Left lobe of liver (tissue), 2 donors: Measurements from ENCODE around the gene CALCR. TPM values are rescaled to one million over a fixed set of nuclear protein-coding genes. Genes with fewer than 3 reads are reported as not detected.

ENCODE experiments used
- ATAC-seq: fragments of 200-7000 bp; cut with Tn5 transposase; one replicate; pipeline ENCODE4 v1.9.1; 2020; ENCODE audit warnings: mild to moderate bottlenecking, moderate library complexity
- DNase-seq: peaks from one replicate; pipeline ENCODE4 v3.0.0-alpha.2; 2020; ENCODE audit warnings: low spot score
- total RNA-seq: library from RNA; stranded (reverse); gene quantifications from one replicate; pipeline ENCODE4 v1.2.1, GENCODE V29; 2021
- donor health status: DM: no; HTN: no; CAD: no; lungs with moderate emphysema.
- donor health status: DM: no; HTN: yes; CAD: no.

Gene CALCR
- total RNA-seq, 1 donor from 2014 or later: not detected

DNA sequence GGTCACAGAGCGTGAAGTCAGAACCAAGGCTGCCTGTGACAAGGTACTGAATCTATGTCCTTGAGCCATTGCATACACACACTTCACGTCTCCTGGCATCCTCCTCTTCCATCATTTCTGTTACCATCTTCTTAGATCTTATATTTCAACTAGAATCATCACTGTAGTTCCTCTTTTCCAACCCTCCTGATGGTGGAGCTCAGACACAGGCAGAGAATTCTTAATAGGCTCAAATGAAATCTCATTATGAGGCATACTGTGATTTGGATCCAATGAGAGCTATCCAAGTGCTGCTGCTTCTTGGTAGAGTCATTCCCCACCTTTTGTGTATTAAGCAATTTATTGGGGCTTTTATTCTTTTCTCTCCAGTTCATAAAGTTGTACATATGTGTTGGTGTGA lies 113.2 kb downstream of the CALCR start:
- DNase-seq (no peak), ATAC-seq (peak; percentile 61)

DNA sequence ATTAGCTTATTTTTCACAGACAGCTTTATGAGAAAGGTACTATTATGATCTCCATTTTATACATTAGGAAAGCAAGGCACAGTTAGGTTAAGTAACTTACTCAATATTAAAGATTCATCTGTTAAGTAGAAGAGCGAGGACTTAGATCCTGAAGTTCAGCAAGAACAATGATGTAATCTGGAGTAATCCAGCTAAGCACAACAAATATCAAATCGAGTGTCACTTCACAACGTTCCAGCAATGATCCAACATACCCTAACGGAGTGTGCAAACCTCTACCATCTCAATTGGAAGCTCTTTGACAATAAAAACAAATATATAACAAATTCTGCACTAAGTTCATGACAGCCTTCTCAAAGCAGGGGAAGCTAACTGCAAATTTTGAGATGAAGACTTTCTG lies 121.3 kb downstream of the CALCR start:
- DNase-seq: no peak
- ATAC-seq: no peak

DNA sequence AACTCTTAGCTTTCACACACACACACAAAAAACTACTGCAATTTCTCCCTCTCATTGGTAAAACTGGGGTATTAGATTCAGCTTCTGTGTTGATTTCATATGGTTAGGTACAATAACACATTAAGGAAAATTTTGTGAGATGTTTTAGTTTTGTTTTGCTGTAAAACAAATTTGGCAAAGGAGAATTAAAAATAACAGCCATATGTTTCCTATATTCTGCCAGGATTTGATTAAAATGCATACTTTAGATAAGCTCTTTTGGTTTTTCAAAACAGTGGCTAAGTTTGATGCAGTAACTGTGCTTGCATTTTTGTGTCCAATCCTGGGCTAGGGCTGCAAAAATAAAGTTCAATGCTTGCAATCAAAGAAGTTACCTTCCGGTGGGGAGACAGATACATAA lies 126.3 kb downstream of the CALCR start:
- DNase-seq: no peak
- no peak for ATAC-seq

DNA sequence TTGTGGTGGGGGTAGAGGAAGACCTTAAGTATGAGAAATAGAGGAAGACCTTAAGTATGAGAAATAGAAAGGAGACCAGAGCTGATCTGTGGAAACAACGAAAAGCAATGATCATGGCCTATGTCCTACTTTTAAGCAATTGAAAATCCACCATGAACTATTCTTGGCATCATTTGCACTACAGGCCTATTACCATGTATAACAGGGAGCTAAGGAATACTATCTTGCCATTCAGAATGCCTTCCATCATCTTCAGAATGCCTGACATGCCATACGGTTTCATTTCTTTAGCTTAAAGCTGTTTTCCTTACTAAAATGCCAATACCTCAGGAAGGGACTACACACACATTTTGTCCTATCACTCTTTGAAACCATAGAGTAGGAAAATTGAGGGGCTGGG lies 127.0 kb downstream of the CALCR start:
- ATAC-seq: no peak
- DNase-seq: no peak

DNA sequence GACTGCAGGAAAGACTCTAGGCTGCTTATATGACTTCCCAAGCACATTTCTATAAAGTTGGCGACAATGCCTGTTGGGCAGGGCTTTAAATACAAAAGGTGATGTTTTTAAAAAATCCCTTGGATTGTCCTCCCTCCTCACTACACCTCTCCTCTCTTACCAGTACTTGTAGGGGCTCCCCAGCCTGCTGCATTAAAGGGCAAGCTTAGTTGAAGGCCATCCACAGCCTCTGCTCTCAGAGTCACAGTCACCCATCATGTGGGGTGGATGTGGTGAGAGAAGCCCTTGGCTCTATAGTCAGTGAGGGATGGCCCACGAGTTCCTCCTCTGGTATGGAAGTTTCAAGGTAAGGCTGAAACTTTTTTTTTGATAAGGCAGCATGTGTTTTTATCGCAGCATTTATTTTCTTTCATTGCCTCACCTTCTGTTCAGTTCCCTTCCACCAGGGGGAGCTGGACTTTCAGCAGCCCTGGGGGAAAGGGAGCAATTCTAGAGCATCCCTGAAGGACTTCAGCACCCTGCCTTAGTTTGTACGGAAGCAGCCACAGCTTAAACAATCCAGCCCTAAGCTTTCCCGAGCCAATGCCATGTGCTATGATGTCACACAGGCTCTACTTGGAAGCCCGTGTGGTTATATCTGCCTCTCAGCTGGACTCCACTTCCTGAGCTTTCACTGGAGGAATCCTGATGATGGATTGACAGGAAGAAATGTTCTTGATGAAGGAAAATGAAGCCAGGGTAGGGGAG lies 131.9 kb downstream of the CALCR start:
- ATAC-seq (peak; percentile 91), DNase-seq (no peak)

DNA sequence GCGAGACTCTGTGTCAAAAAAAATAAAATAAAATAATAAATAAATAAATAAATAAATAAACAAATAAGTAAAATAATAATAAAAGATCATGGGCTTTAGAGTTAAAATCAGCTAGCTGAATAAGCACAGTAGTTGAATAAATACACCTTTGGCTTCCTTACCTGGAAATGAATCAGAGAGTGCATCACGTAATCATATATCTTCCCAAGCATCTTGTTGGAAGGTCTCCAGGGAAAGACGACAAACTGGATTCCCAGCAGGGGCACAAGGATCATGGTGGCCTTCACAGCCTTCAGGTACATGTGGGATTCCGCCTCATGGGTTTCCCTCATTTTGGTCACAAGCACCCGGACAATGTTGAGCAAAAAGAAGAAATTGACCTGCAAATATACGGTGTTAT lies 138.7 kb downstream of the CALCR start:
- DNase-seq (no peak), ATAC-seq (no peak)

DNA sequence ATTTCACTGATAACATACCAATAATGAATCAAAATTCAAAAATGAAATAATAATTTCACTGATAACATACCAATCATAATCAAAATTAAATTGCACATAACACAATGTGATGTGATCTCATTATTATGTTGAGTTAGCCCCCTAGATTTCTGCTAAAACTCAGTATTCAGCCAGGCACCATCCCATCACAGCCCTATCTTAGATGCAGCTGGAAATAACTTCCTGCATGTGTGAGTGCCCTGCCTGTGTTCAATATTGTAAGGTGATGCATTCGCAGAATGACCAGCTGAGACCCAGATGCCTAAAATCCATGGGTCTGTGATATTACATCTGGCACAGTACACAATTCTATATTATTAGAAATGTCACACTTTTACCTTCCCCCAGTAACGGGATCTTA lies 142.4 kb downstream of the CALCR start:
- ATAC-seq (no peak), DNase-seq (no peak)

DNA sequence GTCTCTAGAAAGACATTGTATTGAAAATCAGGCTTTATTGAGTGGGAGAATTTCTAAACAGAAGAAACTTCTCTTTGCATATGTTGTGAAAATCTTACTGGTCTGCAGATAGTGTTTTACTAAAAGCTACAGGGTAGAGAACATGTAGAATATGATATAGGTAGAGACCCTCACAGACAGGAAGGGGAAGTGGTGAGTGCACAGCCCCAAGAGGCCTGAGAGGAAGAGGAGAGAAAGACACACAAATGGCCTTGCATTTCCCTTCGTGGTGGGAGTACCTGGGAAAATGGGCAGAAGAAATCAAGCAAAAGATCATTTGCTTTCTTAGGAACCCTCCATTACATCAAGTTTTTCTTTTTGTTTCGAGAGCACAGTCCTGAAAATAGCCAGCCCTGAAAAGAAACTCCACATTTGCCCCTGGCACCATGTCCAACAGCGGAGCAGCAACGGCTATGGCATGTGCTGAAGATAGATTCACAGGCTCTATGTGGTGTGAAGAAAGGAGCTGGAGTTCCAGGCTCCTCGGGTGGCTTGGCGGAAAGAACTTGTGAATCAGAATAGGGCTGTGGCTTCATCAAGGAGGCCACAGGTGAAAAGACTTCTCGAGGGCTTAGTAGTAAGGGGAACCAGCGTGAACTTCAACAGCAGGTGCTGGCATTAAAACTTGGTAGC lies 143.5 kb downstream of the CALCR start:
- DNase-seq (no peak), ATAC-seq (no peak)

DNA sequence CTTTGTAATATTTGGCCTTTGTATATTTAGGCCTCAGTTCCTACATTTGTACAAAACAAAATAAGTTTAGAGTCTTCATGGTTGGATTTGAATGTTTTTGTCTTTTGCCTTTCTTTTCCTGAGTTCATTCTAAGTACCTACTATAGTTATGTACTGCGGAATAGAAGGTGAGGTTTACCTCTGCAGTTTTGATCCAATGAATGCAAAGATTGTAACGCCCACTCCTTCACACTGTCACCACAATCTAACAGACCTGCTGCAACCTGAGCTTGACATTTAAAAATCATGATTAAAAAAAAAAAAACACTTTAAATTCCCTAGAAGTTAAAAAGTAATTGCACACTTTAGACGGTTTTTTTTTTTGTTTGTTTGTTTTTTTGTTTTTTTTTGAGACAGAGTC lies 145.0 kb downstream of the CALCR start:
- no peak for ATAC-seq
- no peak for DNase-seq

DNA sequence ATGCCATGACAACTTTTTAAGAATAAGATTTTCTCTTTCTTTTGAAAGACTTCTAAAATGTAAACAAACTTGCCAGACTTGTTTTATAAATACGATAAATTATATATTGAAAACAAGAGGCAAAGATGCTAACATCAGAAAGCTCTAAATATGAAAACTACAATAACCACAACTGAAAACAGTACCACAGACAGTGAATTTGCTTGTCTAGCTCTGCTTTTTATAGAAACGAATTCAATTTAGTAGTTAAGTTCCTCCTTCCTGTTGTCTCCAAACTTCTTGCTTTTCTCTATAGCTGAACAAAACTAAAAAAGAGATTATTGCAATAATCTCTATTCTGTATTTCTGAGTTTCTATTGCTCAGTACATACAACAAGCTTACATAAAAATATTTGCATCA lies 147.4 kb downstream of the CALCR start:
- ATAC-seq (no peak), DNase-seq (no peak)

DNA sequence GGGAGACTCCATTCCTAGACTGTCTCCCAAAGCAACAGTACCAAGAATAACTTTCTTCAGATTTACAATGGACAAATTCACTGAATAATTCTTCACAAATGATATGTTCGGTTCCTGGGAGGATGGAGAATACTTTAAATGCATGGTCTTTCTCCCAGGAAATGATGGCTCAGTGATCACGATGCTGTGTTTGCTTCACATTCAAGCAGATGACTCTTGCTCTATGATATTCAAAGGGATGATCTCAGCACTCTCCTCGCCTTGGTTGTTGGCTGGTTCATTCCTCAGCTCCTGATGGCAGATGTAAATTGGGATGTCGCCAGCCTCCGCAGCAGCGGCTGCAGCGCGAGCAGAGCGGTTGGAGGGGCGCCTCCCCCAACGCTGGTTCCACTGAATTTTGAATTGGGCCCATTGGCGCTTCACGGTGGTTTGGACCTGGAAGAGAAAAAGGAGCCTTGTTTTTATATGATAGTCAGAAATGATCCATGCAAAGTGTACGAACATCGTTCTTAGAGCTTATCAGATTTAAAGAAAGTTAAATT lies 148.3 kb downstream of the CALCR start:
- DNase-seq (no peak), ATAC-seq (no peak)

DNA sequence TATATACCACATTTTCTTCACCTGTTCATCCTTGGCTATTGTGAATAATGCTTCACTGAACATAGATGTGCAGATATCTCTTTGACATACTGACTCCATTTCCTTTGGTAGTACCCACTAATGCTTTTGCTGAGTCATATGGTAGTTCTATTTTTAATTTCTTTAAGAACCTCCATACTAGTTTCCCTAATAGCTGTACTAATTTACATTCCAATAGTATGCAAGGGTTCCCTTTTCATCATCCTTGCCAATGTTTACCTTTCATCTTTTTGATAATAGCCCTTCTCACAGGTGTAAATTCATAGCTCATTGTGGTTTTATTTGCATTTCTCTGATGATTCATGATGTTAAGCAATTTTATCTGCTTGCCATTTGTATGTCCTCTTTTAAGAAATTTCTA lies 159.9 kb downstream of the CALCR start:
- DNase-seq (no peak), ATAC-seq (no peak)

DNA sequence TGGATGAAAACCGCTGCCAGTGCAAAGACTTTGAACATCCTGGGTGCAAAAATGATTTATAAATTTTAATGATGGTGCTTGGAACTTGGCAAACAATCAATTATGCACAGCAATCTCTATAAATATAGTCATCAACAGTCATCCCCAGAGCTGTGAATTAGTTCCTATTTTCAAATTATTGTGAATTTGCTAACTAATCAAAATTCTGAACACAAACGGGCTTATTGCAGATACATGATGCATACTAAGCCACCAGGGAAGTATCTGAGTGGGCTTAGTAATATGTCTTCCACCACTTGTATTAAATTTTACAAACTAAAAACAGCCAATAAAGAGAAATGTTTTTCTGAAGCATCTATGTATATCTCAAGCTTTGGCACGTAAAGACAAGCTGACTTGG lies 165.2 kb downstream of the CALCR start:
- ATAC-seq (no peak), DNase-seq (no peak)

DNA sequence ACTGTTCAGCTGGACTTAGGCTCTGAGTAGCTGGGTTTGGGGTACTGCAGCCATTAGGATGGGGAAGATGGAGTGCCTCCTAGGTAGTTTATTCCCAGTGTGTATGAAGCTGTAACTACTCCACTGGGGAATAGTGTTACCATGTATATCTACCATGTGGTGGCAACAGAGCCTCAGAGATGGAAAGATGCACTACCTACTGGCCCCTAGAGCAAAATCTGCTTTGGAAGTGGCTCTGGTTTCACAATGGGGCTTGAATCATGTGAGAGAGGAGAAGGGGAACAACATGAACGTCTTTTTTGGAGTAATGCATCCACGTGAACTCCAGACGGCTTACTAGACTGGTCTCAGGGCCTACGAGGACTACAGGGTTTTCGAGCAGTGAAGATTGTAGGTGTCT lies 167.3 kb downstream of the CALCR start:
- DNase-seq (no peak), ATAC-seq (no peak)

DNA sequence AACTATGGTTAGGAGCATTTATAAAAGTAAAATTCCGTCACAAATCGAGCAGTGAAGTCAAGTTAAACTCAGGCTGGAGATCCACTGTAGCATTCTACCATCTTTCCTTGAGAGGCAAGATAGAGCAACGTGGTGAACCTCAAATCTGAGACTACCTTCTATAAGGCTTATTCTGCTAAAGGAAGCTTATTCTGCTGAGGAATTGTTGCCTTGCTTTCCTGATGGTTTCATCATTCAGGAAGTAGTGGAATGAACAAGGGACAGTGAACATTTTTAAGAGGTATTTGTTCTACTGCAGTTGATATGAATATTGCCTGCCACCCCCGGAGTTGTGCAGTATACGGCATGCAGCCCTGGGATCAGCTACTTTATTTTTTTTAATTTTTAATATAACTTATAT lies 171.6 kb downstream of the CALCR start:
- no peak for ATAC-seq

DNA sequence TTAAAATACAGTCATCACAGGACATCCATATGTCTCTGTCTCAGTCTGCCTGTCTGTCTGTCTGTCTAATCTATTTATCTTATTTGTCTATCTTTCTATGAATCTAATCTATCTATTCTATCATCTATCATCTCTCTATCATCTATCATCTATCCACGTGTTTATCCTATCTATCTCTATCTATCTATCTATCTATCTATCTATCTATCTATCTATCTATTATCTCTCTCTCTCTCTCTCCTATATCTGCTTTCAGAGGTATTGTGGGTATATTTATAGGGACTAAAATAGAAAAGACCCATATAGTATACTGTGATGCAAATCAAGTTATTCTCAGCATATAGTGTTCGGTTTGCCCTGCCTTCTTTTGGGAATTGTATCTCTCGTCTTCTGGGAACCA lies 174.9 kb downstream of the CALCR start:
- DNase-seq (no peak), ATAC-seq (no peak)

More for the DNA sequence above, 171.6 kb downstream of the CALCR start:
- no peak for DNase-seq

DNA sequence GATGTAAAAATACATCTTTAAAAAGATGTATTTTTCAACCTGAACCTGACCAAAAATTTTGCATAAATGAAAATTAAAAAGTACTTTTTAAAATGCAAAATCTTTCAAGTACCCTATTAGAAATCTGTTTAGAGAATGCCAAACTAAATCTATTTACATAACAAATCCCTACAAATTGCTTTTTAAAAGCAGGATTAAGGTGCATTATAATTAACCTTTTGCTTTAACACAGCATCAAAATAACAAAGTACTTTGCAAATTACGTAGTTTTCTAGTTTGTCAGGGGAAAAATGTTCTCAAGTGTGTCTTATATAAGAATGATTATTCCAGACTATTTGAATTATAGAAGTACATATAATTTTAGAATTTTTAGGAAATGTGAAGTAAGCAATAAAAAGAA lies 181.5 kb downstream of the CALCR start:
- no peak for ATAC-seq
- no peak for DNase-seq

DNA sequence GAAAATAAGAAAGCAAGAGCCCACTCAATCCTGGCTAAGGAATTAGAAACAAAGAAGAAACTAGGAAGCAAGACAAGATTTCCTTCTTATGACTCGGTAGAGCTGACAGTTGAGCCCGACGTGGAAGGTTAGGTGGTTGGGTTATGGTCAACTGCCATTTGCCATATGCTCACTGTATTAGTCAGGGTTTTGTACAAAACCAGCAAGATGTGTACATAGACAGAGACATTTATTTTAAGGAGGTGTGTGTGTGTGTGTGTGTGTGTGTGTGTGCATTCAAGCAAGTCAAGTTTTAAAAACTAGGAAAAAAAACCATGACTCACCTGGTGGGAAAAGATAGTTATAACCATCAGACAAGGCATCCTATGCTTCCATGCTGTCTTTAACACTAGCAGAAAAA lies 183.9 kb downstream of the CALCR start:
- ATAC-seq (no peak), DNase-seq (no peak)

DNA sequence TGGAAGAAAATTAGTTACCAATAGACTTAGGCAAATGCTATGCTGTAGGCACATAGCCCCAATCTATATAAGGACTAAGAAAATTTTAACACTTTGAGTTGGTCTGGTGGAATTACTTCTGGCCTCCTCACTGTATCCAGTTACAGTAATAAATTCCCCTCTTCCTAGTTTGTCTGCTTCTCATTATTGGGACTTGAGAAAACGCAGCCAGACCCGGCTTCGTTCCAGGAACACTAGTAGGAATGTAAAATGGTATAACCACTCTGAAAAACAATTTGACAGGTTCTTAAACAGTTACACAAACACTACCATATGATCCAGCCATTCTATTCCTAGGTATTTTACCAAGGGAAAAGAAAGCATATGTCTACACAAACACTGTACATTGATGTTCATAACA lies 192.2 kb downstream of the CALCR start:
- DNase-seq: no peak
- no peak for ATAC-seq

DNA sequence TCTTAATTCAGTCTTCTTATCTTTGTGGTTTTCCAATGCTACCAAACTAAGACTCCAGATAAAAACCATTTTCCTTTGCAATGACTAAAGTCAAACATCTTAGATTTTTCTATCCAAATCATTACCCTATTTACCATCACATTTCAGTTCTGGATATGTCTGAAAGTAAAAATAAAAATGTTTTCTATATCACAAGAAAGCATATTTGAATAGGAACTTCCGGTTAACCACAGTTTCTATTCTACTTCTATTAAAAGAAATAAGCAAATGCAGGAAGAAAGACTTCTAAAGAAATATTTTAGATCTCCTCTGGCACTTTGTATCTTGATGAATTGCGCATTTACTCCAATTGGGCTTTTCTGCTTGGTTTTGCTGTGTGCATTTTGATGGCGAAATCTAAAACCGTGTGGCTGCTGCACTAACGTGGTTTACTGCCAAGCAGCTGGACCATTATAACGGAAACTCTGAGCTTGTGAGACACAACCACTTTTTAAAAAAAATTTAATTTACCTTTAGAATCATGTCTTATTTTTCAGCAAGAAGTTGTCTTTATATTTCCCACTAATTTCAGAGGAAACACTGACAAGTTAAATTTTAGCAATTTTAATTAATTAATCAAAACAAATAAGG lies 196.3 kb downstream of the CALCR start:
- ATAC-seq: no peak
- no peak for DNase-seq

DNA sequence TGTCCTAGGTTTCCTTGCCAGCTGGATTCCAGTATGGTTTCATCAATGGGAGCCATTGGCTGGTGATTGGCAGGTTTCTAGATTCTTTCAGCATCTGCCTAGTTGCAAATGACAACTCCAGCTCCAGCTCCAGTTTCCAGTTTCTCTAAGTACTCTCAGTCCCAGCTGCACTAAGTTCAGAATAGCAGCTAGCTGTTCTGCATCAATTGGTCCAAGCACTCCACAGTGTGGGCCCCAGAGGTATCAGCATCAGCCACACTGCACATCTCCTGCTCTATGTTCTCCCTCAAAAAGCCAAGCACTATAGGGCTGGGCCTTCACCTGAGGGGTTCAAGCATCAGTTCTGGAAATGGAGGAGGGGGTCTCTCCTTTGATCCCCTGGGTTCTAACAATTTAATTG lies 198.9 kb downstream of the CALCR start:
- no peak for ATAC-seq

More for the DNA sequence above, 198.9 kb downstream of the CALCR start:
- DNase-seq: no peak
